GM12878 (cell line): ENCODE measurements around the gene SMAD1.

Source experiments
- JUND ChIP-seq: IDR thresholded peaks from 2 replicates; pipeline ENCODE4 v1.6.1; 2012; ENCODE audit warnings: low read depth, mild to moderate bottlenecking, low read length, improper control_type of control experiment, moderate library complexity
- NFIC ChIP-seq: IDR thresholded peaks from 2 replicates; pipeline ENCODE4 v1.6.1; 2012; ENCODE audit warnings: low read depth, mild to moderate bottlenecking, inconsistent platforms, low read length, moderate library complexity
- POLR2AphosphoS5 ChIP-seq: IDR thresholded peaks from 2 replicates; pipeline ENCODE4 v1.6.1; 2011; ENCODE audit warnings: mild to moderate bottlenecking, low read length, inconsistent platforms
- STAT1 ChIP-seq: fragments of 450-650 bp; conservative IDR thresholded peaks from 2 replicates; pipeline ENCODE4 v1.6.1; 2014; ENCODE audit warnings: antibody characterized with exemption, mild to moderate bottlenecking

DNA sequence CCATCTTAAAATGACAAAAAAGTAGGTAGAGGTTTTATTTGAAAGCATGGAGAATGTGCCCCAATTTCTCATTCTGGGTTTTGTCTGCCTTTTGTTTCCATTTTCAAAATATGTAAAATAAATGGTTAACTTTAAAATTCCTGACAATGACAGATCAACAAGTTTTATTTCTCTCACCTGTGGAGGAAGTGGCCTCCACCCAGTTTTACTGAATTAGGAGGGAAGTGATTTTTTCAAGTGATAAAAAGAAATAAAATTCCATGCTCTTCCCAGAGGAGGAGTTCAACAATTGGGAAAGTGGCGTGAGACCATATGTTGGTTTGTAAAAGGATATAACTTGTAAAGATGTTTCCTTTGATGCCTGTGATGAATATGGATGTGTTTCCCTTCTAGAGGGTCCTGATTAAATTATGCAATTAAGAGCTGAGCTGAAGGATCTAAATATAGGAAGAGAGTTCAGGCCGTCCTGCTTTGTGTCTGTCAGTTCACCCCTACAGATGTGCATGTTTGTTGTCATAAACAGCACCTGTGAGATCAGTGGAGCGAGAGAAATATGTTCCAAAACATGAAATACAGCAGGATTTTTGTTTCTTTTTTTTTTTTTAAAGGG, 19.5 kb downstream of the SMAD1 start:
- TF ChIP-seq JUND (no peak), POLR2AphosphoS5 (no peak), STAT1 (no peak), NFIC (no peak; the same call in 1 of the 2 replicates)
